ENCODE data around the gene CRYM.
"Not testable (repeated sequence)": the region's sequence is repeated elsewhere in the genome, so short reads cannot be mapped to it uniquely, and the experiment has no call there.

Gene CRYM

GRCh38 chr16:21275529-21275928 lies 2.6 kb downstream of the CRYM start:
- no peak for DNase-seq (ENCODE audit: low read depth)
- TF ChIP-seq, protein P1, sequence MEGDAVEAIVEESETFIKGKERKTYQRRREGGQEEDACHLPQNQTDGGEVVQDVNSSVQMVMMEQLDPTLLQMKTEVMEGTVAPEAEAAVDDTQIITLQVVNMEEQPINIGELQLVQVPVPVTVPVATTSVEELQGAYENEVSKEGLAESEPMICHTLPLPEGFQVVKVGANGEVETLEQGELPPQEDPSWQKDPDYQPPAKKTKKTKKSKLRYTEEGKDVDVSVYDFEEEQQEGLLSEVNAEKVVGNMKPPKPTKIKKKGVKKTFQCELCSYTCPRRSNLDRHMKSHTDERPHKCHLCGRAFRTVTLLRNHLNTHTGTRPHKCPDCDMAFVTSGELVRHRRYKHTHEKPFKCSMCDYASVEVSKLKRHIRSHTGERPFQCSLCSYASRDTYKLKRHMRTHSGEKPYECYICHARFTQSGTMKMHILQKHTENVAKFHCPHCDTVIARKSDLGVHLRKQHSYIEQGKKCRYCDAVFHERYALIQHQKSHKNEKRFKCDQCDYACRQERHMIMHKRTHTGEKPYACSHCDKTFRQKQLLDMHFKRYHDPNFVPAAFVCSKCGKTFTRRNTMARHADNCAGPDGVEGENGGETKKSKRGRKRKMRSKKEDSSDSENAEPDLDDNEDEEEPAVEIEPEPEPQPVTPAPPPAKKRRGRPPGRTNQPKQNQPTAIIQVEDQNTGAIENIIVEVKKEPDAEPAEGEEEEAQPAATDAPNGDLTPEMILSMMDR (IDR thresholded peaks at IDR 0.05; ENCODE audit: insufficient read depth, low read depth, low read length, missing control alignments), result no peak
- no peak overlapping the region for H3K4me3 ChIP-seq (ENCODE audit: low read length)

GRCh38 chr16:21274172-21274726 lies 3.8 kb downstream of the CRYM start:
- no peak for DNase-seq (ENCODE audit: low read depth)
- TF ChIP-seq, protein P1 (IDR thresholded peaks at IDR 0.05; ENCODE audit: insufficient read depth, low read depth, low read length, missing control alignments), result no peak

DNA sequence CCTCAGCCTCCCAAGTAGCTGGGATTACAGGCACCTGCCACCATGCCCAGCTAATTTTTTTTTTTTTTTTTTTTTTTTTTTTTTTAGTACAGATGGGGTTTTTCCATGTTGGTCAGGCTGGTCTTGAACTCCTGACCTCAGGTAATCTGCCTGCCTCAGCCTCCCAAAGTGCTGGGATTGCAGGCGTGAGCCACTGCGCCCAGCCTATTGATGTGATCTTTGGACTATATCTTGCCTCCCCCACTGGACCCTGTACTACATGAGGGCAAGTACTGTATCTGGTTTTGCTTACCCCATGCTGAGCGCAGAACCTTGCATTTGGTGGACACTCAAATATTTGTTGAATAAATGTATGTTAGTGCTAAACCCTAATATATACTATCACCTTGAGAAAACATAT lies 5.3 kb downstream of the CRYM start:
- not testable (repeated sequence) for DNase-seq (ENCODE audit: low read depth); H3K4me3 ChIP-seq (ENCODE audit: low read length)

More at GRCh38 chr16:21274172-21274726, 3.8 kb downstream of the CRYM start:
- no peak overlapping the region for H3K4me3 ChIP-seq (ENCODE audit: low read length)

- TF ChIP-seq, protein P1 (IDR thresholded peaks at IDR 0.05; ENCODE audit: insufficient read depth, low read depth, low read length, missing control alignments), result no peak
- H3K4me3 ChIP-seq (ENCODE audit: low read length), result no peak overlapping the region
- no peak for DNase-seq (ENCODE audit: low read depth)
Observed at GRCh38 chr16:21272253-21272652, 5.8 kb downstream of the CRYM start.

DNA sequence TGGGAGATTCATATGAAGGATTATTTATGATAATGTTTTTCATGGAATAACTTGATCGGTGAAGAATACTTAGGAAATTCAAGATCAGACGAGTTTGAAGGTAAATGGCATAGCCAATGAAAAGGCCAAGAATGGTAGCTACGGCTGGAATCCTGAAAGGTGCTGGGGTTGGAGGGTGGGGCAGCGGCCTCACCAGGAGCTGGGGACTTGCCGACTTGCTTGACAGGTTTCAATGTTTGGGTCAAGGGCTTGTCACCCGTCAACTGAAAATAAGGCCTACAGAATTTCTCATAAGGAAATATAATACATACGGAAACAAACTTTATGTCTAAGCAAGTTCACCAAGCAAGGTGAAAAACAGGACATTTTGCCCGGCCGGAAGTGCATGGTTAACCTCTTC lies 9.9 kb downstream of the CRYM start:
- TF ChIP-seq, protein P1 (IDR thresholded peaks at IDR 0.05; ENCODE audit: insufficient read depth, low read depth, low read length, missing control alignments), result no peak
- H3K4me3 ChIP-seq (ENCODE audit: low read length), result no peak overlapping the region
- DNase-seq (ENCODE audit: low read depth), result no peak

GRCh38 chr16:21267298-21267697 lies 10.8 kb downstream of the CRYM start:
- no peak for DNase-seq (ENCODE audit: low read depth)
- TF ChIP-seq, protein P1 (IDR thresholded peaks at IDR 0.05; ENCODE audit: insufficient read depth, low read depth, low read length, missing control alignments), result no peak
- H3K4me3 ChIP-seq (ENCODE audit: low read length), result no peak overlapping the region

GRCh38 chr16:21265104-21265837 lies 12.8 kb downstream of the CRYM start:
- DNase-seq (ENCODE audit: low read depth), result peak; percentile 31
- TF ChIP-seq, protein P1 (IDR thresholded peaks at IDR 0.05; ENCODE audit: insufficient read depth, low read depth, low read length, missing control alignments), result no peak
- no peak overlapping the region for H3K4me3 ChIP-seq (ENCODE audit: low read length)
